HUES64 (cell line): ENCODE results near the gene ZNF607.
"Not testable (repeated sequence)": the region's sequence is repeated elsewhere in the genome, so short reads cannot be mapped to it uniquely, and the experiment has no call there.

Source experiments
- H3K27ac ChIP-seq: 2 replicates; pipeline ENCODE4 v1.7.0; 2013; ENCODE audit warnings: low read depth, low read length, inconsistent platforms
- H3K27me3 ChIP-seq: 2 replicates; pipeline ENCODE4 v1.6.1; 2013; ENCODE audit warnings: mild to moderate bottlenecking, low read length; ENCODE audit not compliant: insufficient read depth
- H3K36me3 ChIP-seq: 2 replicates; pipeline ENCODE4 v1.6.1; 2013; ENCODE audit warnings: mild to moderate bottlenecking, low read length; ENCODE audit not compliant: insufficient read depth
- H3K4me1 ChIP-seq: 2 replicates; pipeline ENCODE4 v1.6.1; 2013; ENCODE audit warnings: mild to moderate bottlenecking, low read length, moderate library complexity; ENCODE audit not compliant: insufficient read depth
- H3K4me3 ChIP-seq: 2 replicates; pipeline ENCODE4 v1.5.1; 2013; ENCODE audit warnings: mild to moderate bottlenecking, low read length, moderate library complexity
- H3K9ac ChIP-seq: 2 replicates; pipeline ENCODE4 v1.6.1; 2013; ENCODE audit warnings: mild to moderate bottlenecking, low read depth, low read length
- H3K9me3 ChIP-seq: 2 replicates; pipeline ENCODE4 v1.6.1; 2013; ENCODE audit warnings: low read depth, low read length; ENCODE audit not compliant: insufficient read depth
- WGBS: fragments of 150-250, 120-280 bp; methylation state at CpG from one replicate; pipeline ENCODE4 v1.1.7; 2013; ENCODE audit warnings: missing lambda C conversion rate; 5-methylcytosine and 5-hydroxymethylcytosine counted together

ZNF607 gene

DNA sequence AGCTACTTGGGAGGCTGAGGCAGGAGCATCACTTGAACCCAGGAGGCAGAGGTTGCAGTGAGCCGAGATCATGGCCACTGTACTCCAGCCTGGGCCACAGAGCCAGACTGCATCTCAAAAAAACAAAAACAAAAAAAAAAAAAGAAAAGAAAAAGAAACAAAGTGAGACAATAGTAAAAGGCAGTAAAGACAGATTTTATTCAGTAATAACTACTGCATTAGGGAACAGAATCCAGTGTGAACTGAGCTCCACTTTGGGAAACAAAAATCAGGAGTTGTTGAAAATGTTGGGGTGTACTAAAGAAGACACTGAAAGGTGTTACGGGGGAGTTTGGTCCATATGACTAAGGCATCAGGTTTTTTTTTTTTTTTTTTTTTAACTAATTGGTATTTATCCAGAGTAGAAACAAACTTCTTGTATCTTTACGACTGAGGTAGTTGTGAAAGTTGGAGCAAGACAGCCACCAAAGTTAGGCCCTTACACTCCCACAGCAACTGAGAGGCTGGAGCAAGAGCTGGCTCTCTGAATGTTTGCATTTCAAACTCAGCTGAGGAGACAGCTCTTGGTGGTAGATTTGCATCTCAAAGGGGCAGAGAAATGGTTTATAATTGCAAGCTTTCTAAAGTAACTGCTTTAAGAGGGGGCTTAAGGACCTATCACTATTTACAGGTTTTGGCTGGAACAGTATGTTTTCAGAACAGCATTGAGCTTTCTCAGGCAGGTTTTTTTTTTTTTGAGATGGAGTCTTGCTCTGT lies 24.2 kb downstream of the ZNF607 start:
- WGBS = 62% methylated on average over 3 of the region's 3 CpGs
- Histone ChIP-seq H3K9me3 (peaks cover 14% of the 10 kb centered on the region; the same call in 1 of the 2 replicates), H3K9ac (no peak overlapping the region)

DNA sequence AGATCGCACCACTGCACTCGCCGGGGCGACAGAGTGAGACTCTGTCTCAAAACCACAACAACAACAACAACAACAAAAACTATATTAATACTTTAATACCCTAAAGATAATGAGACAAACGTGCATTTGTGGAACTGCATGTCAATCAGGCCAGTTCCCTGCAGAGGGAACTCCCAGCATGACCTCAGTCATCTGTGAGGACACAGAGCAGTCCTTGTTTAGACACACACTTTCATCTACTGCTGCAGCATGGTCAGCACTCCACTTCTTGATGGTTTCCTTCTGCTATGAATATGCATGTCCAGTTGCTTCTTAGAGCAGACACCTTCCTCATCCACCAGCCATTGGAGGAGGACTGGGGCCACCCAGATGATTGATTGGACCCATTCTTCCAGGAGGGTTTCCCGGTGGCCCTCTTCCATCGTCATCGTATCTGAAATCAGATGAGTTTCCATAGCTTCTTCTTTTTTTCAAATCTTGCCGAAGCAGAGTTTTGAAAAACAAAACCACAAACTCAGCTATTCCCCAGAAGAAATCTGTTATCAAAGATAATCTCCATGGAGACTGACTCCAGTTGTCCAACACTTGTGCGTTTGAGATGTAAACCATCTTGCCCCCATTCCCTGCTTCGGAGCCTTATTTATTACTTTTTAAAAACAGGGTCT lies 26.5 kb downstream of the ZNF607 start:
- no peak overlapping the region for H3K4me3 ChIP-seq
- peaks cover 7% of the 10 kb centered on the region for H3K4me1 ChIP-seq
- no peak overlapping the region for H3K9ac ChIP-seq
- no peak overlapping the region for H3K27ac ChIP-seq
- H3K27me3 ChIP-seq = peaks cover 39% of the 10 kb centered on the region
- 0 out of 2 replicates have a peak, but pooled peaks cover under 1% of the 10 kb centered on the region for H3K9me3 ChIP-seq
- 90% methylated on average over 11 of the region's 11 CpGs for WGBS
- H3K36me3 ChIP-seq = peaks cover 16% of the 10 kb centered on the region

More for the DNA sequence above, 24.2 kb downstream of the ZNF607 start:
- Histone ChIP-seq H3K4me1 (peaks cover 7% of the 10 kb centered on the region), H3K4me3 (no peak overlapping the region), H3K27me3 (peaks cover 39% of the 10 kb centered on the region), H3K27ac (no peak overlapping the region), H3K36me3 (peaks cover 38% of the 10 kb centered on the region)

DNA sequence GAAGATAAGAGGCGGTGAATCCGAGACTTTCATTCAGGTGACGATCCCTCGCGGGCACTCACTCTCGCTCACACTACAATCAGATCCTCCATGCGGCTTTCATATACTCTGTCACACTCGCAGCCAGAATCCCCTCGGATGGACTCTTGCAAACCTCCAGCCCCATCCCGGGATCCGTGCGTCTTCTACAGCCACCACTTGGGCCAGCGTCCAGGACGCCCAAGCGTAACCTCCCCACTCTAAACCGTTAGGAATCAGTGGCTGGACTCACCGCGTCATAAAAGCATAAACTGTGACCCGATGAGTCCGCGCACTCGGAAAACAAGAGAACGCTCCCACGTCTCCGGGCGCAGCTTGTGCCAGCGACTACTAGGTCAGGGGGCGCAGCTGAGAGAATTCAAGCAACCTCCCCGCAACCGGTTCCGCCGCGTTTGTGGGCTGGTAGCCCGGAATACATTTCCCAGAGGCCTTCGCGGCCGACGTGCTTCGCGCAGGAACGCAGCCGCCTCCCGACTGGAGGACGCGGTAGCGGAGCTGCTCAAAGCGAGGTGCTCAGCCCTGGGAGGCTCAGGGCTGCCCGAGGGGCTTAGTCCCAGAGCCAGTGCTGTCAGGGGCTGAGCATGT lies 27.6 kb downstream of the ZNF607 start:
- Histone ChIP-seq H3K9ac (peak overlapping the region; percentile 65), H3K27me3 (peaks cover 38% of the 10 kb centered on the region), H3K9me3 (no peaks in the 10 kb centered on the region), H3K36me3 (peaks cover 6% of the 10 kb centered on the region; the same call in 1 of the 2 replicates), H3K4me1 (peaks cover 7% of the 10 kb centered on the region), H3K27ac (0 out of 2 replicates have a peak overlapping the region, but pooled peaks have one; percentile 1), H3K4me3 (peak overlapping the region; percentile 79)
- 1% methylated on average over 48 of the region's 48 CpGs for WGBS

DNA sequence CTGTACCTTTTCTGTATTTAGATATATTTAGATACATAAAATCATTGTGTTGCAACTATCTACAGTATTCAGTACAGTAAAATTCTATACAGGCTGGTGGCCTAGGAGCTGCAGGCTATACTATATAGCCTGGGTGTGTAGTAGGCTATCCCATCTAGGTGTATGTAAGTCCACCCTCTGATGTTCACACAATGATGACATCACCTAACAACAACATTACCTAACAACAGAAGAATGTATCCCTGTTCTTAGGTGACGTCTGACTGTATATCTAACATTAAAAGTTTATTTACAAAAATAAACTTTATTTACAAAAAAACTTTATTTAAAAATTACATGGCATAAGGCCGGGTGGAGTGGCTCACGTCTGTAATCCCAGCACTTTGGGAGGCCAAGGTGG lies 36.0 kb downstream of the ZNF607 start:
- Histone ChIP-seq H3K4me1 (no peaks in the 10 kb centered on the region), H3K27me3 (no peaks in the 10 kb centered on the region), H3K9ac (no peak overlapping the region), H3K9me3 (peaks cover 23% of the 10 kb centered on the region; the same call in 1 of the 2 replicates), H3K4me3 (no peak overlapping the region), H3K27ac (no peak overlapping the region), H3K36me3 (no peaks in the 10 kb centered on the region; the same call in 1 of the 2 replicates)
- 98% methylated on average over 2 of the region's 3 CpGs for WGBS

DNA sequence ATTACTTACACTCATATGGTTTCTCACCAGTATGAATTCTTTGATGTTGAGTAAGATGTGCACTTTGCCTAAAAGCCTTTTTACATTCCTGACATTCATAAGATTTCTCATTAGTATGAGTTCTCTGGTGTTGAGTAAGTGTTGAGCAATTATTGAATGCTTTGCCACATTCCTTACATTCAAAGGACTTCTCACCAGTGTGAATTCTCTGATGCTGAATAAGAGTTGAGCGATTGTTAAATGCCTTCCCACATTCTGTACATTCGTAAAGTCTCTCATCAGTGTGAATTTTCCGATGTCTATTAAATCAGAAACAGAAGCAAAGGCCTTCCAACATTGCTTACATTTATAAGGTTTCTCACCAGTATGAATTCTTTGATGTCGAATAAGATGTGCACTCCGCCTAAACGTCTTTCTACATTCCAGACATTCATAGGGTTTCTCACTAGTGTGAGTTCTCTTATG lies 50.1 kb downstream of the ZNF607 start:
- no peak overlapping the region for H3K27ac ChIP-seq
- H3K4me3 ChIP-seq = no peak overlapping the region
- no peaks in the 10 kb centered on the region for H3K4me1 ChIP-seq
- H3K36me3 ChIP-seq = no peaks in the 10 kb centered on the region
- H3K27me3 ChIP-seq = no peaks in the 10 kb centered on the region
- WGBS = over 99% methylated on average over 6 of the region's 6 CpGs
- no peak overlapping the region for H3K9ac ChIP-seq
- H3K9me3 ChIP-seq = peaks cover 66% of the 10 kb centered on the region

DNA sequence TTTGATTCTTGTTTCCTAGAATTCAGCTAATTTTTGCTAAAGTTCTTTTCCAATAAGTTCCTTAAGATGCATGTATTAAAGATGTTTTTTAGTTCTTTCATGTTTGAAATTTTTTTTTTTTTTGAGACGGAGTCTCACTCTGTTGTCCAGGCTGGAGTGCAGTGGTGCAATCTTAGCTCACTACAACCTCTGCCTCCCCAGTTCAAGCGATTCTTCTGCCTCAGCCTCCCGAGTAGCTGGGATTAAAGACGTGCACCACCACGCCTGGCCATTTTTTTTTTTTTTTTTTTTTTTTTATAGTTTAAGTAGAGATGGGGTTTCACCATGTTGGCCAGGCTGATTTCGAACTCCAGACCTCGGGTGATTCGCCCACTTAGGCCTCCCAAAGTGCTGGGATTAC lies 62.4 kb downstream of the ZNF607 start:
- not testable (repeated sequence) for H3K9me3 ChIP-seq, H3K36me3 ChIP-seq, H3K4me1 ChIP-seq, H3K9ac ChIP-seq, H3K27ac ChIP-seq, H3K4me3 ChIP-seq
- H3K27me3 ChIP-seq = peaks cover 21% of the 10 kb centered on the region
- 94% methylated on average over 8 of the region's 8 CpGs for WGBS

DNA sequence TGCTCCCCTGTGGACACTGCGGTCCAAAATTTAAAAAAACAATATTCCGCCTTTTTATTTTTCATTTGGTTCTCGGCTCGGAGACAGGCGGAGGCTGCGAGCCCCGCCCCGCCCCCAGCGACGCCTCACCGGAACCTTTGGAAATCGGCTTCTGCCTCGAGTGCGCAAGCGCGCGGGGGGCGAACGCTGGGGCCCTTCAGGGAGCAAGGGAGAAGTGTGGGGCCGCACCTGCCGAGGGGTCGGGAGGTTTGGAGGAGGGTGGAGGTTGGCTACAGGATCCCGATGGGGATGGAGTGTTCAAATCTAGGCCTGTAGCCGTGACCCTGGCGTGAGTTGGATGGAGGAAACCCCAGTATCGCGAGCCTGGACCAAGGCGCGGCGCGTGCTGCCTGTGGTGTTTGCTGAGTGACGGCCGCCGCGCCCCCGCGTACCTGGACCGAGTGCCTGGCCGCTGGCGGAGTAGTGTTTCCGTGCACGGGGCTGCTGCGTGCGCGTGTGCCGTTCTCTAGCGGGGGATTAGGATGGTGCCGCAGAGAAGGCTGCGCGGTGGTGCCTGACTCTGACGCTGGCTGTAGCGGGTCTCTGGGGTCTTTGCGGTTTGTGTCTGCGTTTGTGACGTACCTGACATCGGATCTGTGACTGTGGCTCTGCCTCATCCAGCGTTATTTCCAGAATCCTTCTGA lies 63.7 kb downstream of the ZNF607 start:
- H3K4me3 ChIP-seq = peak overlapping the region; percentile 90
- peaks cover 9% of the 10 kb centered on the region; the same call in 1 of the 2 replicates for H3K4me1 ChIP-seq
- H3K36me3 ChIP-seq = no peaks in the 10 kb centered on the region
- H3K27ac ChIP-seq = peak overlapping the region; percentile 48
- H3K9me3 ChIP-seq = no peaks in the 10 kb centered on the region
- under 1% methylated on average over 57 of the region's 57 CpGs for WGBS
- H3K27me3 ChIP-seq = peaks cover 21% of the 10 kb centered on the region
- peak overlapping the region; percentile 82 for H3K9ac ChIP-seq

DNA sequence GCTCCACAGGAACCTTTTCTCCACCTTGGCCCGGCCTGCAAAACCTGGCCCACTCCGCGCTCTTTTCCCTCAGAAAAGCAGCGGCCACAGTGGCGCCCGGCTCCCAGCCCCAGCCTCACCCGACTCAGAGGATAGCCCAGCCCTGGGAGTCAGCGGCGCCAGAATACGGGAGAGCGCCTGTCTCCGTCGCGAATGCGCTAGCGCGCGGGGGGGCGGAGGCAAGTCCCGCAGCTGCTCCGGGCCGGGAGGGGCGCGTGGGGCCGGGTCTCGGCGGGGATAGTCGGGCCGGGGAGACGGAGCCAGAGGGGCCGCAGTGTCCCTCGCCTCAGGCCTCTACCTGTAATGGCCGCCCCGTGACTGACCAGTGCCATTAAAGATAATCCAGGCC lies 64.3 kb downstream of the ZNF607 start, which contains the start of gene ZFP30:
ZFP30 (minus strand) TSS at position 165 of the 388 bp plus-strand sequence. CDS start 7,643 bp downstream, outside the sequence.
- Histone ChIP-seq H3K27ac (peak within 1 kb of the TSS; percentile 48), H3K9me3 (no peaks in the 10 kb centered on the region), H3K36me3 (no peaks in the 10 kb centered on the region), H3K27me3 (peaks cover 21% of the 10 kb centered on the region), H3K9ac (peak within 1 kb of the TSS; percentile 82), H3K4me1 (peaks cover 9% of the 10 kb centered on the region; the same call in 1 of the 2 replicates), H3K4me3 (peak within 1 kb of the TSS; percentile 90)
- under 1% methylated on average over 34 of the region's 34 CpGs for WGBS

DNA sequence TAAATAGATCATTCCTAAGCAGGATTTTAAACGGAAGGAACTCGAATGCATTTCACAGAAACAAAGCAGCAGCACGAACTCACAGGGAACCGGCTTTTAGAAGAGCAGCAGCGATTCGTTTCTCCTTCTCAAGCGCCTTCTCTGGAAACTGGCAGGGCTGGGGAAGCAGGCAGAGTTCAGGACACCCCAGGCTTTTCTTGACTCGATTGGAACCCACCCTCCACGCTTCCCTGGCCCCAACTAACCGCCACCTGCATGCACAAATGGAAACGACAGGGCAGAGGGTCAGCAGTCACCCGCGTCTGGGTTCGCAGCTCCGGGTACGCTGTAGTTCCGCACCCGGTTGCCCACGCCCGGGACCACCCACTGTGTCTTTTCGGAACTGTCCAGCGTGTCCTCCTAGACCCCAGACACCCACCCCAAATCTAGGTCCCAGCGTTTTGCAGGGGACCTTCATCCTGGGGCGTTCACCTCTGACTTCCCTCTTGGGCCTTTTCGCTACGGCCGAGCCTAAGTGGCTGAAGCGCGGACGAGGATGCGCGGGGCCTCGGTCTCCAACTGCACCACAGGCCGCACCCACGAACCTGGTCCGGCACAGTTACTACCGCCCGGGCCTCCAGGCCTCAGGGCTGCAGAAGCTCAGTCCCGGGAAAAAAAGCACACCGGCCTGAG lies 64.8 kb downstream of the ZNF607 start:
- peak overlapping the region; percentile 90 for H3K4me3 ChIP-seq
- peaks cover 21% of the 10 kb centered on the region for H3K27me3 ChIP-seq
- WGBS = under 1% methylated on average over 40 of the region's 40 CpGs
- H3K9ac ChIP-seq = peak overlapping the region; percentile 82
- H3K27ac ChIP-seq = peak overlapping the region; percentile 48
- no peaks in the 10 kb centered on the region for H3K9me3 ChIP-seq
- H3K4me1 ChIP-seq = peaks cover 9% of the 10 kb centered on the region; the same call in 1 of the 2 replicates
- H3K36me3 ChIP-seq = no peaks in the 10 kb centered on the region

DNA sequence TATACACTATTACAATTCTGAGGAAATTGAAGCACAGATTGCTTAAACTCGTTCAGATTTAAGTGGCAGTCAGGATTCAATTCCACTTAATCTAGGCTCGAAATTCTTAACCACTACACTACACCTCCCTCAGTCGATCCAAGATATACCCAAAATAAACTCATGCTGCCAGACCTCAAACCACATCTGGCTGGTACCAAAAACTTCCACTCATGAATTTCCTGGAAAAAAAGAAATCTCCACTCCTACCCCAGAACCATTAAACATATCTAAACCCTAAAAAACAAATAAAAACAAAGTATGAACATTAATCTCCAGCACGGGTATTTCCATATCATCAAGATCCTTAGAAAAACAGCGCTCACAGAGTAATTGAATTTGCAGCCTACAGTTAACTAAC lies 65.4 kb downstream of the ZNF607 start:
- H3K9me3 ChIP-seq = no peaks in the 10 kb centered on the region
- no peak overlapping the region for H3K27ac ChIP-seq
- no peaks in the 10 kb centered on the region for H3K36me3 ChIP-seq
- H3K27me3 ChIP-seq = peaks cover 21% of the 10 kb centered on the region
- peak overlapping the region; percentile 82 for H3K9ac ChIP-seq
- peak overlapping the region; percentile 90 for H3K4me3 ChIP-seq
- WGBS = 58% methylated on average over 5 of the region's 5 CpGs
- H3K4me1 ChIP-seq = peaks cover 9% of the 10 kb centered on the region; the same call in 1 of the 2 replicates
